GM13976 (cell line): ENCODE measurements around the gene SPATA1.

Experiments used
- DNase-seq: peaks from one replicate; pipeline ENCODE4 v3.0.0; 2012; ENCODE audit warnings: low spot score
- CTCF ChIP-seq: IDR thresholded peaks from 2 replicates; pipeline ENCODE4 v1.5.1; 2012; ENCODE audit warnings: borderline replicate concordance, mild to moderate bottlenecking; ENCODE audit not compliant: insufficient read depth; ENCODE audit errors: extremely low read depth, missing control alignments, control extremely low read depth
- in situ Hi-C: fragments of 300-500 bp; cut with MboI; formaldehyde crosslinking; loops from one replicate; pipeline ENCODE4 v1.12.0; 2022; ENCODE audit warnings: low sequenced_read_pairs, mixed read lengths, inconsistent platforms; ENCODE audit not compliant: unreplicated experiment

SPATA1 gene

GRCh38 chr1:84611796-84612195, 105.6 kb downstream of the SPATA1 start:
- TF ChIP-seq CTCF, result no peak
- in situ Hi-C loops, result loop anchor here (10.0 kb wide), 1 partner anchor 167 kb away; no protein-coding TSS in a partner anchor
- no peak for DNase-seq

- in situ Hi-C loops, result loop anchor here (10.0 kb wide), 1 partner anchor 168 kb away; no protein-coding TSS in a partner anchor
- TF ChIP-seq CTCF, result no peak
- DNase-seq, result no peak
Measured at GRCh38 chr1:84613026-84613425, 106.8 kb downstream of the SPATA1 start.

GRCh38 chr1:84613887-84614286, 107.7 kb downstream of the SPATA1 start:
- no peak for TF ChIP-seq CTCF
- no peak for DNase-seq
- in situ Hi-C loops, result loop anchor here (10.0 kb wide), 1 partner anchor 169 kb away; no protein-coding TSS in a partner anchor

GRCh38 chr1:84615790-84616189, 109.6 kb downstream of the SPATA1 start:
- in situ Hi-C loops, result loop anchor here (10.0 kb wide), 1 partner anchor 171 kb away; no protein-coding TSS in a partner anchor
- TF ChIP-seq CTCF, result no peak
- DNase-seq, result no peak
